ENCODE measurements around the gene PLVAP.

The PLVAP gene

GRCh38 chr19:17319473-17320238 lies 57.5 kb downstream of the PLVAP start:
- DNase-seq: no peak

GRCh38 chr19:17318966-17319365 lies 58.2 kb downstream of the PLVAP start:
- no peak for DNase-seq

- DNase-seq: no peak
These were observed 63.0 kb downstream of the PLVAP start for GRCh38 chr19:17314007-17314593.

GRCh38 chr19:17312189-17313113 lies 64.7 kb downstream of the PLVAP start:
- no peak for DNase-seq

- DNase-seq: no peak
These were observed 65.5 kb downstream of the PLVAP start for GRCh38 chr19:17311455-17312188.

GRCh38 chr19:17309965-17310461 lies 67.1 kb downstream of the PLVAP start:
- no peak for DNase-seq

- DNase-seq: peak; percentile 100
These were observed 67.8 kb downstream of the PLVAP start, which contains the start of gene DDA1 for GRCh38 chr19:17309198-17309964. Gene DDA1 (plus strand): TSS chr19:17309563. CDS start chr19:17309655, 92 bp downstream.

- DNase-seq: no peak
These were observed 69.2 kb downstream of the PLVAP start for GRCh38 chr19:17307876-17308377.

- no peak for DNase-seq
These were observed 70.8 kb downstream of the PLVAP start for GRCh38 chr19:17306285-17306714.

GRCh38 chr19:17305517-17306284 lies 71.4 kb downstream of the PLVAP start, which contains the start of gene MRPL34:
Gene MRPL34 (plus strand): TSS chr19:17305872. CDS start chr19:17305893, 21 bp downstream.
- DNase-seq: peak; percentile 98

GRCh38 chr19:17305216-17305516 lies 72.0 kb downstream of the PLVAP start:
- DNase-seq: no peak

GRCh38 chr19:17304386-17305215 lies 72.5 kb downstream of the PLVAP start:
- DNase-seq: peak; percentile 59

GRCh38 chr19:17303940-17304267 lies 73.2 kb downstream of the PLVAP start:
- DNase-seq: no peak

GRCh38 chr19:17303167-17303939 lies 73.8 kb downstream of the PLVAP start, which contains the start of gene ABHD8:
Gene ABHD8 (minus strand): TSS chr19:17303425. CDS start chr19:17301616, 1,809 bp downstream.
- peak; percentile 97 for DNase-seq

GRCh38 chr19:17302391-17303166 lies 74.6 kb downstream of the PLVAP start:
- DNase-seq: no peak
